ENCODE data around the gene TOGARAM2.

Gene TOGARAM2

DNA sequence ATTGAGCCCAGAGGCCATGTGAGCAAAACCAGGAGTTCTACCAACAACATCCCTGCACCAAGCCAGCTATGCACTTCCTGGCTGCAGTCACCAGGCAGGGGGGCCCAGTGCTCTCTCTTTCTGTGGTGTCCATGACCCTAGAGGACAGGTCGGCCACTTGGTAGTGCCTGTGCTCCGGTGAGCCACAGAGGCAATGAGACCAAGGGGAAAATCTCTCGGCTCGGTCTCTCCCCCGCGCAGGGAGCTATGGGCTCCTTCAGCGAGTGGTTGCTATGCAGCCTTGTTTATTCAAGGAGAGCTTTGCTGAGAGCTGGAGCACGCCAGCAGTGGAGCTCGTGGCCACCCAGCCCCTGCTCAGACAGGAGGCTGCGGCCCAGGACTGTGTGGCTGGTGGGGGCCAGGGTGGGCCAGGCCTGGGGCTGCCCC is at the start of gene TOGARAM2:
TSS of gene TOGARAM2 (plus strand) at position 283 of the 426 bp plus-strand sequence. CDS start 13,537 bp downstream, outside the sequence.
- DNase-seq, result no peak

DNA sequence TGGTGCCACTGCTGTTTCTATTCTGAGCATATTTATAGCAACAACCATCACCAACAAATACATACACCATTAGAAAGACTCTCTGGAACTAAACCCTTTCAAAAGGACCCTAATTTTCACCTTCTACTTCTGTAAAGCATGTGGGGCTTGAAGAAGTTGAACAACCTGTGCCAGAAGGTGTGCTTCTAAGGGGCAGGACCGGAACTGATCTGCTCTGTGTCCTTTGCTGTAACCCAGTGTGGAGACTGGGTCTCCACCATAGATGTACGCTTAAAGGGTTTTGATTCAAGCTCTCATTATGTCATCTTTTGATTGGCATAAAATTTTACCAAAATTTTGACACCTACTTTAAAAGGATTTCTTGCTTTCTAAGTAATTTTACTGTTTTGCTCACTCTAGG is 46.3 kb upstream of the TOGARAM2 start:
- no peak for DNase-seq

DNA sequence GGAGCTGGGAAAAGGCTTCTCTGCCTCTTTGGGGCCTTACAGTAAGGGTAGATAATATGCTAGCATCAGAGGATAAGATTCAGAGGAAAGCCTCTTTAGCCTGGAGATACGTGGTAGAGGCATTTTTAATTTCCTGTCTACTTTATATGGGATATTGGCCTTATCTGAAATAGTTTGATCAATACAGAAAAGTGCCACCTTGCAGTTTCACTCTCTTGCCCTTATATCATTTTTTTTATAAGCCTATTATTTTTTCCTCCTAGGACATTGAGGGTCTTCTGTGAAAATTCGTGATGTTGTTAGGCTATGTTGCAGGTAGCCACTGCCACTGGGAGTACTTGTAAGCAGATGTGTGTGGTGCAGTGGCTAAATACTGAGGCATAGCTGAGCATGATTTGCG is 40.1 kb upstream of the TOGARAM2 start:
- no peak for DNase-seq

DNA sequence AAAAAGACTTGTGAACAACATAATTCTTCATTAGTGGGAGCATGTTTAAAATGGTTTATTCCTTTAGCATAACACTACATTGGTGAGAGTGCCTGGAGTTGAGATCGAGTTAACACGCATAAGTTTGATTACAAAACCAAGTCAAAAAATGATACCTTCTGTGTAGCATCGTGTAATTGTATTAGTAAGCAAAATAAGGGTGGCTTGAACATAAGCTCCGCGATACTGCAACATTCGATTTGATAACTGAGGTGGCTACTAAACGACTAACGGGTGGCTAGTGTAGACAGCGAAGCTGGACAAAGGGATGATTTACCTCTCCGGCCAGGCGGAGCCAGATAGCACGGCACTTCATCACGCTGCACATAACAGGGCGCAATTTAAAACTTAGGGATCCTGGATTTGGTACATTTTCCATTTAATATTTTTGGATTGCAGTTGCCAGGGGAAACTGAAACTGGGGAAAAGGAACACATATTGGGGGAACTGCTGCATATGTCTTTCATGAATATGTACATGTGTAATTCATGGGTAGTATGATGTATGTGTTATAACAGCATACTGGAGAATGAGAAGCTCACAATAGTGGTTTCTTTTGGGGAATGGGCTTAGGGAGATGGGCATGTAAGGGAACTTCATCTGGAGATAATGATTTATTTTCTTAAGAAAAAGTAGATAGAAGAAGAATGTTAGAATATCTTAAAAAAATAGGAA is 36.4 kb upstream of the TOGARAM2 start:
- no peak for DNase-seq

DNA sequence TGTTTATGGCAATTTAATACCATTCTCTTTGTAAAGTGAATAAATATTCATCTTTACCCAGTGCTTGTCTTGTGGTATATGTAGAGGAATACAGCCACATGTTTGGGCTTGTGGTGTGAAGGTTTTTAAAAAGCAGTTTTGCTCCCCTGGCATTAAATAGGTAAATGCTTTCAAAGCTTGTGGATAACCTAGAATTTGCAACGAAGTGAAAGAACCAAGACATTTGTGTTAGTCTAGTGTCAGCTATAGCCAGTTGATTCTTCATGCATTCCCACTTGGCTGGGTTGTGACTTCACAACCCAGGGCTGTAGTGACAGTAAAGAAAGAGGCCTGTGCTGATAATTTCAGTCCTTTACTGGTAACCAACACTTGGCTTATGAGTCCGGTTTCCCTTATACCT is 32.9 kb upstream of the TOGARAM2 start:
- no peak for DNase-seq

- no peak for DNase-seq
These were observed 31.9 kb upstream of the TOGARAM2 start for GRCh38 chr2:28949190-28949589.

DNA sequence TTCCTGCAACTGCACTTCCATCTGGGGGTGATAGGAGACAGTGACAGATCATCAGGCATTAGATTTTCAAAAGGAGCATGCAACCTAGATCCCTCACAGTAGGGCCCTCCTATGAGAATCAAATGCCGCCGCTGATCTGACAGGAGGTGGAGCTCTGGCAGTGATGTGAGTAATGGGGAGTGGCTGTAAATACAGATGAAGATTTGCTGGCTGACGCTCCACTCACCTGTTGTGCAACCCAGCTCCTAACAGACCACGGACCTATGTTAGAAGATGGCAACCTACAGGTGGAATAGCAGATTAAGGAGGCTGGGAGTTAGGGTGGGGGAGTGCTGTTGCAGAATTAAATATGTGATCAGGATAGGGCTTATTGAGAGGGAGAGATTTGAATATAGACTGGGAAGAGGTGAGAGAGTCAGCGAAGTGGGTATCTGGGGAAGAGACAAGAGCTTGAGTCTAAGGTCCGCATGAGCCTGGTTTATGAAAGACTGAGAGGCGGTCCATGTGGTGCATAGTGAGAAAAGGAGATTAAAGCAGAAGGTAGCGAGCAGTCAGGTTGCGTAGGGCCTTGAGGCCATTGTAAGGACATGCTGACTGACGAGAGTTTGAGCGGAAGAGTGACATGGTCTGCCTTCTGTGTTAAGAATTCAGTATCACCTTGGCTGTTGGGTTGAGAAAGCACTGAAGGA is 31.3 kb upstream of the TOGARAM2 start:
- DNase-seq, result no peak

DNA sequence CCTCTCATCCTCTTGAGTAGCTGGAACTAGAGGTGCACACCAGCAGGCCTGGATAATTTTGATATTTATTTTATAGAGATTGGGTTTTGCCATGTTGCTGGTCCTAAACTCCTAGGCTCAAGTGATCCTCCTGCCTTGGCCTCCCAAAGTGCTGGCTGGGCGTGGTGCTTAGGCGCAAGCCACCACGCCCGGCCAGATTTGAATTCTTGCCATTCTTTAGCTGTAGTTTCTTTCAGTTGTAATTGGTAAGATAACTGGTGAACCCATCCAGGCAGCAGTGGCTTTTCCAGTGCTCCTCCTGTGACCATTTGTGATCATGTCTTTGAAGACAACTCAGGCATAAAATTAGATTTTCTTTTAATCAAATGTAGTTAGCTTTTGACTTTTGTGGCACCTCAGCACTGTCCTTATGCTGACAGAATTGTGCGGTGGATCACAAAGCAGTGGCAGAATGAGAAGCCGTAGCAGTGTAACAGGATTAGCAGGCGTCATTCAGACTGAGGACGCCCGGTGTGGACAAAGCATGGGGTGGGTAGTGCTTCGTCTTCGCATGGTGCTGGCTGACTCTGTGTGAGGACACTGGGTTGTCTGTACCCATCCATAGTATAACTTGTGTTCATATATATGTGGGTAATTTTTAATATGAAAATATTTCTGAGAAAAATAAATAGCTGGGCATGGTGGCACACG is 30.0 kb upstream of the TOGARAM2 start:
- no peak for DNase-seq

DNA sequence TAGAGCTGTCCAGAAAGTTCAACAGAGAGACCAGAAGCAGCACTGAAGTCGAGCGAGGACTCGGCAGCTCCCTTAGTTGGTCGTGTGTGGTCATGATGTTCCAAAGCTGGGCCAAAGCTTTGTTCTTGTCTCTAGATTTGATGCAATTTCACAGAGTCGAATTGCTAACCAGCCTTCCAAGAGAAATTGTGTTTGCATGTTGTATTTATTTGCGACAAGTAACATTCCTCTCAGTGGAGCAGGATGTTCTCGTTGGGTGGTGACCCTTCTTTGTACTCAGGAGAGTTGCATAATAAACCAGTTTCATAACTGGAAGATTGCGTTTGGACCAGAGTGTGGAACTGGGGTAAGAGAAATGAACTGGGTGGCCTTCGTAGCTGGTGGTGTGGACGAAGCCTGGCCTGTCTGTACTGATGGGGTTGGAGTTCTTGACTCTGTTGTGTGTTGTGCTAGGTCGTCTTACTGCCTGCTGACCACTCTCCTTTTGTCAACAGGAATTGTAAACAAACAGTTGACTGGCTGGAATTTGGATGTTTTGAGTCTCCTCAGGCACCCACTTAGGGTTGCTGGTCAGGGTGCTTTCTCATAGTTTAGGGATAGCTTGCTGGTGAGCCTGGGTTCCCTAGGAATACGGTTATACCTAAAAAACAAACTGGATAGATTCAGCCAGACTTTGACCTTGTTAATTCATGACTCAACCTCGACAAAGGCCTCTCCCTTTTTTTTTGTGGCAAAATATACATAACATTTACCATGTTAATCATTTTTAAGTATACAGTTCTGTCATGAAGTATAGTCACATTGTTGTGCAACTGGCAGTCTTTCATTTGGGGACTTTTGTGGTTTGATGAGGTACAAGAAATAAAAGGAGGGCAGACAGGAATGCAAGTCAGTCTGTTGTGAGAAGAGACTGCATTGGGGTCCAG is 28.9 kb upstream of the TOGARAM2 start:
- DNase-seq, result no peak

DNA sequence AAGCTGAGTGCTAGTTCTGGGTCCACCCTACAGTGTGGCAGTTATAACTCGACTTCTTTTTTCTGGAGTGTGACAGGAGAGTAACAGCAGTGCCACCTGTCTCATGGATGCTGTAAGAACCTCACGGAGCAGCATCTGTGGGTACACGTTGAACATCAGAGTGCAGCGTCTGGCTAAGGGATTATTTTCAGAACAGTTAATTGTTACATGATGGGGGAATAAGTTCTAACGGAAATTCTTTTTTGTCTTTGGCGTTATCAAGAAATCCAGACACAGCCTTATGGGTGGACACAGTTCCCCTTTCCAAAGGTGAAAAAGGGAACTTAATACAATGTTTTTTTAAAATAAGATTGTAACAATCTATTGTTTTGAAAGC is 28.3 kb upstream of the TOGARAM2 start:
- no peak for DNase-seq

- no peak for DNase-seq
These were observed 25.6 kb upstream of the TOGARAM2 start for GRCh38 chr2:28955467-28955866.

DNA sequence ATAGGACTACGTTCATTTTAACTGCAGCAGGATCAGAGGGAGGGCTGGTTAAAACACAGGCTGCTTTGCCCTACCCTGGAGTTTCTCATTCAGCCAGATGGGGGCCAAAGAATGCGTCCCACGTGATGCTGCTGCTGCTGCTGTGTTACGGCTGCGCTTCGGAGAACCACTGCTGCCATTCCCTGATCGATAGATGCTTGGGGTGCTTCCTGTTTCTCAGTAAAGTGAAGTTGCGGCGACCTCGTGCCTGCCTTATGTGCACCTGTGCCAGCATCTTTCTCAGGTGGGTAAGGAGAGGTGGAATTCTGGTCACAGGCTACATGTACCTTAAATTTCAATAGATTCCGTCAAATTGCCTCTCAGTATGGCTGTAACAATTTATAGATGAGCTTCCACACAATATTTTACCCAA is 24.7 kb upstream of the TOGARAM2 start:
- DNase-seq, result peak; percentile 15

- DNase-seq, result no peak
These were observed 24.2 kb upstream of the TOGARAM2 start for GRCh38 chr2:28956890-28957289.

- DNase-seq, result peak; percentile 49
These were observed 22.4 kb upstream of the TOGARAM2 start for GRCh38 chr2:28958689-28959088.

DNA sequence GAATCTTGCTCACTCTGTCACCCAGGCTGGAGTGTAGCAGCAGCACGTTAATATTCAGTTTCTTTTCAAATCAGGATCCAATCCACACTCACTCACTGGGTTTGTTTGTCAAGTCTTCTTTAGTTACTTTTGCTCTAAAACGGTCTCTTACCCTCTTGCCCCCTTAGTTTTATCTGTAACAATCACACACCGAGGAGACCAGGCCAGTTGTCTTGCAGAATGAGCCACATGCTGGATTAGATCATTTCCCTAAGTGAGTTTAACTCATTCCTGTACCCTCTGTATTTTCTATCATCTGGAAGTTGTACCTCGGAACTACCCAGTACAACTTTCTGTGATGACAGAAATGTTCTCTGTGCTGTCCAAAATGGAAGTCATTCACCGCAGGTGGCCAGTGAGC is 20.7 kb upstream of the TOGARAM2 start:
- DNase-seq, result no peak

GRCh38 chr2:28962505-28962904 is 18.6 kb upstream of the TOGARAM2 start:
- no peak for DNase-seq

- DNase-seq, result no peak
These were observed 10.5 kb upstream of the TOGARAM2 start for GRCh38 chr2:28970464-28971160.

GRCh38 chr2:28972778-28973335 is 8.2 kb upstream of the TOGARAM2 start:
- no peak for DNase-seq

- no peak for DNase-seq
These were observed 6.8 kb upstream of the TOGARAM2 start for GRCh38 chr2:28974252-28974651.

- DNase-seq, result no peak
These were observed 5.4 kb upstream of the TOGARAM2 start for GRCh38 chr2:28975671-28976070.

- DNase-seq, result no peak
These were observed 4.5 kb upstream of the TOGARAM2 start for GRCh38 chr2:28976584-28976983.

All from CD4-positive, alpha-beta T cell treated with Interleukin-17A for 4 hours (primary cell).